Astrocyte (in vitro differentiated cells and primary cell): ENCODE results near the gene KCNH8.

Experiments
- CTCF ChIP-seq: IDR thresholded peaks from 2 replicates; pipeline ENCODE4 v1.5.1; 2011; ENCODE audit warnings: low read depth, mild to moderate bottlenecking, inconsistent platforms, low read length, moderate library complexity; ENCODE audit not compliant: insufficient read depth
- EZH2 ChIP-seq: IDR thresholded peaks from 2 replicates; pipeline ENCODE4 v1.6.1; 2012; ENCODE audit warnings: mild to moderate bottlenecking, low read length, inconsistent platforms; ENCODE audit not compliant: insufficient read depth

- TF ChIP-seq EZH2 (no peak), CTCF (no peak)
Observed at GRCh38 chr3:19295208-19295607, 146.9 kb downstream of the KCNH8 start.
